Measurements from ENCODE around the gene DMAC2. TPM values are rescaled to one million over a fixed set of nuclear protein-coding genes. Genes with fewer than 3 reads are reported as not detected.

The DMAC2 gene
- total and polyA plus RNA-seq, 2 of the 13 experiments (the other 11 are each of a cell fraction or from before 2014, with no cell fraction given), result 39.0 to 66.0 TPM

- no peak for TF ChIP-seq ZNF841 (CRISPR knock-in tag; IDR thresholded peaks at IDR 0.05; ENCODE audit: borderline replicate concordance)
- TF ChIP-seq ZNF138 (CRISPR knock-in tag; IDR thresholded peaks at IDR 0.05; ENCODE audit: low read depth), result no peak
- TF ChIP-seq ZXDC (CRISPR knock-in tag; IDR thresholded peaks at IDR 0.05), result no peak
These were observed 32.4 kb downstream of the DMAC2 start (continued) for GRCh38 chr19:41407271-41407670.

- no peaks in the 10 kb centered on the region for H3K79me2 ChIP-seq (ENCODE audit: insufficient read depth, low read length)
- ChIA-PET POLR2A (interaction anchor here (0.9 kb wide), 1 partner anchor 42 kb away, joined by 3 read pairs; the partner anchor contains the start of gene B9D2), CTCF (ENCODE audit: low intra/inter-chr PET ratio, low total read pairs) (no interaction called here)
- no peak overlapping the region for H2AFZ ChIP-seq (ENCODE audit: low read length)
- H3K27ac ChIP-seq (ENCODE audit: extremely low read length, insufficient read depth, low read length), result no peak overlapping the region
- DNase-seq (ENCODE audit: low spot score), result no peak
- no peaks in the 10 kb centered on the region for H3K36me3 ChIP-seq (replicated peaks in 1 of 2; ENCODE audit: control insufficient read depth in 1 of 2, insufficient read depth in 2 of 2, low read length in 2 of 2)
- no peaks in the 10 kb centered on the region for H3K27me3 ChIP-seq (ENCODE audit: control insufficient read depth in 1 of 2, insufficient read depth in 2 of 2, low read length in 2 of 2)
- H3K9ac ChIP-seq (ENCODE audit: insufficient read depth, low read depth, low read length), result no peak overlapping the region
- H4K20me1 ChIP-seq (ENCODE audit: insufficient read depth, low read length), result no peaks in the 10 kb centered on the region
- H3K4me2 ChIP-seq (ENCODE audit: low read depth, low read length), result no peak overlapping the region
- FAIRE-seq, result no peak
- no TSS peak for BruUV-seq (replicated peaks)
- no peak overlapping the region for H3K4me3 ChIP-seq (replicated peaks in 1 of 3; ENCODE audit: insufficient read depth in 1 of 3, low read depth in 2 of 3, low read length in 3 of 3)
- peaks cover 23% of the 10 kb centered on the region for H3K4me1 ChIP-seq (ENCODE audit: insufficient read depth, low read length)
- in situ Hi-C loops (cut with HindIII; ENCODE audit: extremely low pct_ligation_motif_present, low pct_unique_long_range_greater_than_20kb), result no loop called here
- ATAC-seq, result no peak
- no peaks in the 10 kb centered on the region for H3K9me3 ChIP-seq (ENCODE audit: low read length)
- 100% methylated on average over 1 of the region's 6 CpGs for WGBS (ENCODE audit: low lambda C conversion rate)
- intact Hi-C loops (cut with micrococcal nuclease; ENCODE audit: unreplicated experiment), result no loop called here
- TF ChIP-seq SIX1 (CRISPR knock-in tag; IDR thresholded peaks at IDR 0.05; ENCODE audit: borderline replicate concordance) (no peak), TBL1XR1 (IDR thresholded peaks at IDR 0.05; ENCODE audit: borderline replicate concordance, low read length, partially characterized antibody) (no peak), MAFF (IDR thresholded peaks at IDR 0.05; ENCODE audit: low read depth, low read length) (no peak), NR2F2 (IDR thresholded peaks at IDR 0.05; ENCODE audit: borderline replicate concordance, low read depth) (no peak), CBFB (CRISPR knock-in tag; IDR thresholded peaks at IDR 0.05) (no peak), BATF2 (CRISPR knock-in tag; IDR thresholded peaks at IDR 0.05) (no peak), HNF1A (IDR thresholded peaks at IDR 0.05; ENCODE audit: low read depth) (no peak), HNF1A (CRISPR knock-in tag; IDR thresholded peaks at IDR 0.05; ENCODE audit: borderline replicate concordance) (no peak), DRAP1 (CRISPR knock-in tag; IDR thresholded peaks at IDR 0.05) (no peak), SOX13 (IDR thresholded peaks at IDR 0.05) (no peak), SOX13 (CRISPR knock-in tag; conservative IDR thresholded peaks at IDR 0.05 in 1 of 2, IDR thresholded peaks at IDR 0.05 in 1 of 2) (no peak), ARID2 (CRISPR knock-in tag; IDR thresholded peaks at IDR 0.05; ENCODE audit: borderline replicate concordance) (no peak)
These were observed 33.9 kb downstream of the DMAC2 start for GRCh38 chr19:41405776-41406175.

Measured in HepG2 (cell line).